Tibial artery (tissue), 4 donors: ENCODE data around the gene ACOT4.

Source experiments
- DNase-seq, 2 donors: peaks; one replicate each; pipeline ENCODE4 v3.0.0-alpha.2; 2019
- H3K27ac ChIP-seq, 2 donors: fragments of 200-600 bp; sonication (generic) in 1 of 2; 1 replicate in 1 of 2; 2 replicates in 1 of 2; pipeline ENCODE4 v1.5.1; 2018 to 2019; ENCODE audit warnings: mild to moderate bottlenecking in 1 of 2
- H3K27me3 ChIP-seq, 2 donors: fragments of 200-600 bp; sonication (generic) in 1 of 2; one replicate each; pipeline versions ENCODE4 v1.5.1 to v1.6.0; 2016 to 2019
- H3K36me3 ChIP-seq, 3 donors: fragments of 200-600 bp; sonication (generic) in 2 of 3; one replicate each; pipeline ENCODE4 v1.5.1; 2016 to 2019; ENCODE audit warnings: mild to moderate bottlenecking in 2 of 3
- H3K4me1 ChIP-seq, 4 donors: fragments of 200-600 bp; sonication (generic) in 2 of 4; 1 replicate in 3 of 4; 2 replicates in 1 of 4; pipeline ENCODE4 v1.5.1; 2016 to 2019
- H3K4me3 ChIP-seq, 2 donors: fragments of 200-600 bp; sonication (generic) in 1 of 2; 1 replicate in 1 of 2; 2 replicates in 1 of 2; pipeline ENCODE4 v1.5.1; 2018 to 2019; ENCODE audit warnings: mild to moderate bottlenecking in 2 of 2
- H3K9me3 ChIP-seq, 3 donors: fragments of 200-600 bp; sonication (generic) in 1 of 3; one replicate each; pipeline ENCODE4 v1.5.1; 2016 to 2019
- intact Hi-C: fragments of 100-400 bp; cut with DNase I; formaldehyde crosslinking; loops from one replicate; pipeline ENCODE4 v1.15.0; 2023; ENCODE audit warnings: low total_unique reads
- TF ChIP-seq, protein P1 (sequence below), 2 experiments: fragments of 200-600 bp in 1 of 2; fragments of 450-650 bp in 1 of 2; IDR thresholded peaks; one replicate each; pipeline ENCODE4 v1.5.1; 2017 to 2019; ENCODE audit warnings: antibody characterized with exemption in 2 of 2, mild to moderate bottlenecking in 1 of 2, moderate library complexity in 1 of 2

ACOT4 gene

DNA sequence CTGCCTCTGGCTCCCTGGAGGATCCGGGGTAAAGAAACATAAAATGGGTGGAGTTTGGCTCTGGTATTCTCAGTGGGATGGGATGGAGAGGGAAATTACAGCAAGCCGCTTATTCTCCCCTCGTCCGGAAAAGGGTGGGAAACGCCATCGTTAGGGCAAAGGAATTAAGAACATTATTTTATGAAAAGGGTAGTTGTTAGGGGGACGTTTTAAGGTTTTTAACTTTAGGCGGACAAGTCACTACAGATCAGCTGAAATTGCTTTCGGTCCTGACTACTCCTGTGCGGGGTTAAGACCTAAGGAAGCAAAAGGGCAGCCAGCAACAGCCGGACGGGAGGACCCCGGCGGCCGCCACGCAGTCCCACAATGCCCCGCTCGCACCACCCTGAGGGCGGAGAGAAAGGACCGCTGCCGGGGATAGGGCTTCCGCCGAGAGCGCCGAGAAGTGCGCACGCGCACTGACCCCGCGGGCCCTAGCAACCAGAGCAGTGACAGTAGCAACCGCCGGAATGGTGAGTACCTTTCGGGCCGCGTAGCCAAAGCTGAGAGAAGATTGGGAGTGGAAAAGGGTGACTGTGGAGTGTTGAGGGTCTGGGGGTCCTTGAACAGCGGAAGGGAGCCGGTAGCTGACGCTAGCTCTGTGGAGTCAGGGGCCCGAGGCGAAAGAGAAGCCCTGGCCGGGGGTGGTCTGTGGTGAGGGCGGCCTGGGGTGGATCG is 53.0 kb downstream of the ACOT4 start, which contains the start of gene DNAL1:
Gene DNAL1 (plus strand): TSS at position 456 of the 717 bp plus-strand sequence. CDS start 54 bp downstream, at position 510.
- TF ChIP-seq, protein P1, sequence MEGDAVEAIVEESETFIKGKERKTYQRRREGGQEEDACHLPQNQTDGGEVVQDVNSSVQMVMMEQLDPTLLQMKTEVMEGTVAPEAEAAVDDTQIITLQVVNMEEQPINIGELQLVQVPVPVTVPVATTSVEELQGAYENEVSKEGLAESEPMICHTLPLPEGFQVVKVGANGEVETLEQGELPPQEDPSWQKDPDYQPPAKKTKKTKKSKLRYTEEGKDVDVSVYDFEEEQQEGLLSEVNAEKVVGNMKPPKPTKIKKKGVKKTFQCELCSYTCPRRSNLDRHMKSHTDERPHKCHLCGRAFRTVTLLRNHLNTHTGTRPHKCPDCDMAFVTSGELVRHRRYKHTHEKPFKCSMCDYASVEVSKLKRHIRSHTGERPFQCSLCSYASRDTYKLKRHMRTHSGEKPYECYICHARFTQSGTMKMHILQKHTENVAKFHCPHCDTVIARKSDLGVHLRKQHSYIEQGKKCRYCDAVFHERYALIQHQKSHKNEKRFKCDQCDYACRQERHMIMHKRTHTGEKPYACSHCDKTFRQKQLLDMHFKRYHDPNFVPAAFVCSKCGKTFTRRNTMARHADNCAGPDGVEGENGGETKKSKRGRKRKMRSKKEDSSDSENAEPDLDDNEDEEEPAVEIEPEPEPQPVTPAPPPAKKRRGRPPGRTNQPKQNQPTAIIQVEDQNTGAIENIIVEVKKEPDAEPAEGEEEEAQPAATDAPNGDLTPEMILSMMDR (IDR thresholded peaks at IDR 0.05): peak in 1 of 2 experiments; percentile 13
- Histone ChIP-seq H3K4me1 (peaks cover 0 to 16% (median 12%) of the 10 kb centered on the region in 4 donors), H3K36me3 (no peaks in the 10 kb centered on the region), H3K4me3 (peak within 1 kb of the TSS; percentile 76 to 82), H3K27ac (peak within 1 kb of the TSS; percentile 87 to 89), H3K9me3 (no peaks in the 10 kb centered on the region), H3K27me3 (no peaks in the 10 kb centered on the region)
- intact Hi-C loops: loop anchor here (5.0 kb wide), 1 partner anchor 68 kb away; the partner anchor contains the start of gene PNMA1
- DNase-seq: peak; percentile 91 to 95

GRCh38 chr14:73645248-73645610 is 53.6 kb downstream of the ACOT4 start:
- Histone ChIP-seq H3K27me3 (no peaks in the 10 kb centered on the region), H3K4me3 (peak overlapping the region; percentile 76 to 82), H3K4me1 (peaks cover 0 to 16% (median 12%) of the 10 kb centered on the region in 4 donors), H3K9me3 (no peaks in the 10 kb centered on the region), H3K36me3 (no peaks in the 10 kb centered on the region), H3K27ac (peak overlapping the region; percentile 87 to 89)
- intact Hi-C loops: no loop called here
- TF ChIP-seq, protein P1 (IDR thresholded peaks at IDR 0.05): no peak
- DNase-seq: no peak
